ENCODE data around the gene ZMYND8.
"Not testable (repeated sequence)": the region's sequence is repeated elsewhere in the genome, so short reads cannot be mapped to it uniquely, and the experiment has no call there.

The ZMYND8 gene

GRCh38 chr20:47280668-47281067 lies 75.8 kb downstream of the ZMYND8 start:
- H3K4me3 ChIP-seq (ENCODE audit: extremely low read depth, insufficient read depth, low read length, poor library complexity, severe bottlenecking): no peak overlapping the region
- H3K36me3 ChIP-seq (ENCODE audit: control insufficient read depth, insufficient read depth, low read length): peaks cover 98% of the 10 kb centered on the region
- H3K9me3 ChIP-seq (ENCODE audit: control insufficient read depth, low read length): no peaks in the 10 kb centered on the region
- H3K4me1 ChIP-seq (ENCODE audit: control insufficient read depth, insufficient read depth, low read length, poor library complexity, severe bottlenecking): peaks cover 43% of the 10 kb centered on the region
- no peak overlapping the region for H3K27ac ChIP-seq (ENCODE audit: low read depth, low read length, severe bottlenecking)
- 64 to 78% methylated on average over 2 to 3 of the region's 3 CpGs for WGBS, 2 experiments (ENCODE audit: insufficient coverage in 2 of 2)

GRCh38 chr20:47280228-47280627 lies 76.3 kb downstream of the ZMYND8 start:
- whole genome bisulfite sequencing, 2 experiments (ENCODE audit: insufficient coverage in 2 of 2): 90 to 97% methylated on average over 5 to 6 of the region's 7 CpGs
- H3K4me1 ChIP-seq (ENCODE audit: control insufficient read depth, insufficient read depth, low read length, poor library complexity, severe bottlenecking): peaks cover 48% of the 10 kb centered on the region
- H3K4me3 ChIP-seq (ENCODE audit: extremely low read depth, insufficient read depth, low read length, poor library complexity, severe bottlenecking): no peak overlapping the region
- H3K27ac ChIP-seq (ENCODE audit: low read depth, low read length, severe bottlenecking): no peak overlapping the region
- H3K36me3 ChIP-seq (ENCODE audit: control insufficient read depth, insufficient read depth, low read length): peaks cover 98% of the 10 kb centered on the region
- no peaks in the 10 kb centered on the region for H3K9me3 ChIP-seq (ENCODE audit: control insufficient read depth, low read length)

DNA sequence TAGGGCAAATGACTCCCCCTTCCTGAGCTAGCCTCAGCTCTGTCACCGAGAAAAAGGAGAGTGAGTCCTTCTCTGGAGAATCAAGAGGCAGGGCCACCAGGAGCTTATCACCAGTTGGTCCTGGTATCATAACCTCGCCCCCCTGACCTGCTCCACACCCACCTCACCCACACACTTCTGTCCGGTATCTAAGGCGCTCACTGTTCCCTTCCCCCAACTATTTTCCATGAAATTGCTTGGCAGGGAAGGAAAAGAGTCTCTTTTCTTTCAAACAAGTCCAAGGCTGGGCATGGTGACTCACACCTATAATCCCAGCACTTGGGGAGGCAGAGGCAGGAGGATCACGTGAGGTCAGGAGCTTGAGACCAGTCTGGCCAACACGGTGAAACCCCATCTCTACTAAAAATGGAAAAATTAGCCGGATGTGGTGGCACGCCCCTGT lies 77.6 kb downstream of the ZMYND8 start:
- Histone ChIP-seq H3K4me1 (ENCODE audit: control insufficient read depth, insufficient read depth, low read length, poor library complexity, severe bottlenecking) (peaks cover 61% of the 10 kb centered on the region), H3K36me3 (ENCODE audit: control insufficient read depth, insufficient read depth, low read length) (peaks cover 86% of the 10 kb centered on the region), H3K27ac (ENCODE audit: low read depth, low read length, severe bottlenecking) (peak overlapping the region; percentile 4), H3K4me3 (ENCODE audit: extremely low read depth, insufficient read depth, low read length, poor library complexity, severe bottlenecking) (no peak overlapping the region), H3K9me3 (ENCODE audit: control insufficient read depth, low read length) (no peaks in the 10 kb centered on the region)
- 94 to 100% methylated on average over 2 to 4 of the region's 8 CpGs for WGBS, 2 experiments (ENCODE audit: insufficient coverage in 2 of 2)

GRCh38 chr20:47277535-47277872 lies 79.0 kb downstream of the ZMYND8 start:
- H3K4me3 ChIP-seq (ENCODE audit: extremely low read depth, insufficient read depth, low read length, poor library complexity, severe bottlenecking); H3K9me3 ChIP-seq (ENCODE audit: control insufficient read depth, low read length): not testable (repeated sequence)
- Histone ChIP-seq H3K27ac (ENCODE audit: low read depth, low read length, severe bottlenecking) (peak overlapping the region; percentile 36), H3K36me3 (ENCODE audit: control insufficient read depth, insufficient read depth, low read length) (peaks cover 83% of the 10 kb centered on the region), H3K4me1 (ENCODE audit: control insufficient read depth, insufficient read depth, low read length, poor library complexity, severe bottlenecking) (peaks cover 71% of the 10 kb centered on the region)
- 96% methylated on average over 2 to 4 of the region's 5 CpGs for WGBS, 2 experiments (ENCODE audit: insufficient coverage in 2 of 2)

DNA sequence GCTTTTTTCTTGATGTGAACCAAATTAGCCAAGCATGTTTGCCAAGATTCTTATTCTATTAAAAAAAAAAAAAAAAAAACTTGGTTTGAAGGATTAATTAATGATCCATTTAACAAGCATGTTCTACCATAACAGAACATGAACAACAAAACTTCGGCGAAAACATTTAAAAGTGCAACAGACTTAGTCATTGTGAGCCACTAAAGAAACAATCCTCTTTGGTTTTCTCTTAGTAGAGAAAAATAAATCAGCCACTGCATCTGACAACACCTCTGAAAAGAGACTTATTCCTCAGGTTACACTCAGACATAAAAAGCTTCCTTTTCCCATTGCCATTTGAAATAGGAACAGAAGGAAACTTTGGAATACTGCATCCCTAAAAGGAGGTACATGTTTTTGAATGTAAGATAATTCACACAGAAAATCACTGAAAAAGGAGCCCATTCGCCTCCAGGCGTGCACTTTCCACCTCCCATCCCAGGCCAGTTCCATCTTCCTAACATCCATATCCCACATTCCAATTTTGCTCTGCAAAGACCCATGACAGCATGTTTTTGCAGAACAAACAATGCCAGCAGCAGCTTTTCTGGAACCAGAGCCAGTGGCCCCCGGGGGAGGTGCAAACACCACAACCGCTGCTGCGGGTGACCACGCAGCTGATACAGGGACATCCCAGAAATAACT lies 79.5 kb downstream of the ZMYND8 start:
- H3K4me3 ChIP-seq (ENCODE audit: extremely low read depth, insufficient read depth, low read length, poor library complexity, severe bottlenecking): no peak overlapping the region
- peaks cover 83% of the 10 kb centered on the region for H3K36me3 ChIP-seq (ENCODE audit: control insufficient read depth, insufficient read depth, low read length)
- WGBS, 2 experiments (ENCODE audit: insufficient coverage in 2 of 2): 96 to 98% methylated on average over 5 to 8 of the region's 8 CpGs
- H3K27ac ChIP-seq (ENCODE audit: low read depth, low read length, severe bottlenecking): peak overlapping the region; percentile 41
- peaks cover 71% of the 10 kb centered on the region for H3K4me1 ChIP-seq (ENCODE audit: control insufficient read depth, insufficient read depth, low read length, poor library complexity, severe bottlenecking)
- H3K9me3 ChIP-seq (ENCODE audit: control insufficient read depth, low read length): no peaks in the 10 kb centered on the region

DNA sequence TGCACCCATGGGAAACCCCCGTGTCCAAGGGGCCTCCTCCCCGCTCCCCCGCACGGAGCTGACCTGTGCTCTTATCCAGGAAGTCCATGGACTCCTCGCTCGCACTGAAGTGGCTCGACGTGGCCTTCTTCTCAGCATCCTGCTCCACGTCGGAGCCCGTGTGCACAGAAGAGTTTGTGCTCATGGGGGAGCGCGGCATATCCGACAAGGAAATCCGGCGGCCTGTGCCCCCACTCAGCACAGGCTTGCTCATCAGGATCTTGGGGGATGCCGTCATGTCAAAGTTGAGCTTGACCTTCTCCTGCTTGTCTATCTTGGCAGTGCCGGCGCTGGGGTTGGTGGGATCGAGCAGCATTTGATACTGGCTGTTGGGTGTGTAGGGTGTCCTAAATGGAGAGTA lies 80.2 kb downstream of the ZMYND8 start:
- peaks cover 67% of the 10 kb centered on the region for H3K4me1 ChIP-seq (ENCODE audit: control insufficient read depth, insufficient read depth, low read length, poor library complexity, severe bottlenecking)
- 98% methylated on average over 18 to 20 of the region's 20 CpGs for WGBS, 2 experiments (ENCODE audit: insufficient coverage in 2 of 2)
- peaks cover 83% of the 10 kb centered on the region for H3K36me3 ChIP-seq (ENCODE audit: control insufficient read depth, insufficient read depth, low read length)
- H3K9me3 ChIP-seq (ENCODE audit: control insufficient read depth, low read length): no peaks in the 10 kb centered on the region
- peak overlapping the region; percentile 82 for H3K27ac ChIP-seq (ENCODE audit: low read depth, low read length, severe bottlenecking)
- H3K4me3 ChIP-seq (ENCODE audit: extremely low read depth, insufficient read depth, low read length, poor library complexity, severe bottlenecking): no peak overlapping the region

DNA sequence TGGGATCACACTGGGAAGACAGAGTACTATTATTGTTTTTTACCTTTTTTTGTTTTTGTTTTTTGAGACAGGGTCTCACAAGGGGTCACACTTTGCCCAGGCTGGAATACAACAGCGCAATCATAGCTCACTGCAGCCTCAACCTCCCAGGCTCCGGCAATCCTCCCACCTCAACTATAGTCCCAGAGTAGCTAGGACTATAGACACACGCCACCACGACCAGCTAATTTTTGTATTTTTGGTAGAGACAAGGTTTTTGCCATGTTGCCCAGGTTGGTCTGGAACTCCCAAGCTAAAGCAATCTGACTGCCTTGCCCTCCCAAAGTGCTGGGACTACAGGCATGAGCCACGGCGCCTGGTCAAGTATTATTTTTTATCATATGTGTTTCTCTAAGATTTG lies 81.0 kb downstream of the ZMYND8 start:
- no peaks in the 10 kb centered on the region for H3K9me3 ChIP-seq (ENCODE audit: control insufficient read depth, low read length)
- peaks cover 82% of the 10 kb centered on the region for H3K36me3 ChIP-seq (ENCODE audit: control insufficient read depth, insufficient read depth, low read length)
- H3K27ac ChIP-seq (ENCODE audit: low read depth, low read length, severe bottlenecking): peak overlapping the region; percentile 82
- 82 to 100% methylated on average over 4 to 5 of the region's 6 CpGs for WGBS, 2 experiments (ENCODE audit: insufficient coverage in 2 of 2)
- H3K4me3 ChIP-seq (ENCODE audit: extremely low read depth, insufficient read depth, low read length, poor library complexity, severe bottlenecking): no peak overlapping the region
- peaks cover 64% of the 10 kb centered on the region for H3K4me1 ChIP-seq (ENCODE audit: control insufficient read depth, insufficient read depth, low read length, poor library complexity, severe bottlenecking)

DNA sequence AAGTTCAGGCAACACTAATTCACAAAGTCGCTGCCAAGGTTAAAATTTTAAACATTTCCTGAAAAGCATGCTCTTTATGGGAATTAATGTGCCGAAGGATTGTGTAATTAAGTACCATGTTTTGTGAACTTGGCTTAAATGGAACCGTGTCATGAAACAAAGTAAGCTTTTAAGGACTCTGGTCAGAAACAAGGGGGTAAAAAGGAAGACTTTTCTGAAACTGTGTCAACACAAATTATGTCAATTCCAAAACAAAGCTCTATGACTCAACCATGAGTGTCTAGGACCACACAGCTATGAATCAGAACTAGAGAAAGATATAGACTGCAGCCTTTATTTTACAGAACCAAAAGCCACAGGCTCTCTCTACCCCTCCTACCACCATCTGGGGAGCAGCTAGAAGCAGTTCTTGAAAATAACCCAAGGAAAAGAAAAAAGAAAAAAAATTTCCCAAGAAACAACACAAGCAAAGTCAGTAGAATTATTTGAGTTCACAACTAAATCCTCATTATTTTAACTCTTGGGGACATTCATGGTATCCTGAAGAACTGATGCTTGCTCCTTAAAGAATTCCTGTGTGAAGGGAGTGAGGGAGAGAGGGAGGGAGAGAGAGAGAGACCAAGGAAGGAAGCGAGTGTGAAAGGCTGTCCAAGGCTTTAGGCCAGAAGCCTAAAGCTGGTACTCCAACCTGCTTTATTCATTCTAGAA lies 81.9 kb downstream of the ZMYND8 start:
- Histone ChIP-seq H3K4me1 (ENCODE audit: control insufficient read depth, insufficient read depth, low read length, poor library complexity, severe bottlenecking) (peaks cover 58% of the 10 kb centered on the region), H3K4me3 (ENCODE audit: extremely low read depth, insufficient read depth, low read length, poor library complexity, severe bottlenecking) (no peak overlapping the region), H3K27ac (ENCODE audit: low read depth, low read length, severe bottlenecking) (peak overlapping the region; percentile 82), H3K36me3 (ENCODE audit: control insufficient read depth, insufficient read depth, low read length) (peaks cover 78% of the 10 kb centered on the region), H3K9me3 (ENCODE audit: control insufficient read depth, low read length) (no peaks in the 10 kb centered on the region)
- WGBS, 2 experiments (ENCODE audit: insufficient coverage in 2 of 2): 84 to 90% methylated on average over 2 to 3 of the region's 4 CpGs

GRCh38 chr20:47273591-47274235 lies 82.8 kb downstream of the ZMYND8 start:
- peak overlapping the region; percentile 82 for H3K27ac ChIP-seq (ENCODE audit: low read depth, low read length, severe bottlenecking)
- peaks cover 50% of the 10 kb centered on the region for H3K4me1 ChIP-seq (ENCODE audit: control insufficient read depth, insufficient read depth, low read length, poor library complexity, severe bottlenecking)
- no peak overlapping the region for H3K4me3 ChIP-seq (ENCODE audit: extremely low read depth, insufficient read depth, low read length, poor library complexity, severe bottlenecking)
- 80 to 100% methylated on average over 1 of the region's 2 CpGs for WGBS, 2 experiments (ENCODE audit: insufficient coverage in 2 of 2)
- peaks cover 78% of the 10 kb centered on the region for H3K36me3 ChIP-seq (ENCODE audit: control insufficient read depth, insufficient read depth, low read length)
- H3K9me3 ChIP-seq (ENCODE audit: control insufficient read depth, low read length): no peaks in the 10 kb centered on the region

GRCh38 chr20:47272893-47273590 lies 83.5 kb downstream of the ZMYND8 start:
- H3K36me3 ChIP-seq (ENCODE audit: control insufficient read depth, insufficient read depth, low read length): peaks cover 76% of the 10 kb centered on the region
- H3K9me3 ChIP-seq (ENCODE audit: control insufficient read depth, low read length): no peaks in the 10 kb centered on the region
- no peak overlapping the region for H3K4me3 ChIP-seq (ENCODE audit: extremely low read depth, insufficient read depth, low read length, poor library complexity, severe bottlenecking)
- H3K4me1 ChIP-seq (ENCODE audit: control insufficient read depth, insufficient read depth, low read length, poor library complexity, severe bottlenecking): peaks cover 47% of the 10 kb centered on the region
- H3K27ac ChIP-seq (ENCODE audit: low read depth, low read length, severe bottlenecking): peak overlapping the region; percentile 16
- WGBS, 2 experiments (ENCODE audit: insufficient coverage in 2 of 2): 88 to 100% methylated on average over 1 to 3 of the region's 8 CpGs
